Measurements from ENCODE around the gene PPID. TPM values are rescaled to one million over a fixed set of nuclear protein-coding genes. Genes with fewer than 3 reads are reported as not detected.
"Not testable (repeated sequence)": the region's sequence is repeated elsewhere in the genome, so short reads cannot be mapped to it uniquely, and the experiment has no call there.

PPID gene
- total RNA-seq, 1 donor from 2014 or later, result 40.8 TPM

DNA sequence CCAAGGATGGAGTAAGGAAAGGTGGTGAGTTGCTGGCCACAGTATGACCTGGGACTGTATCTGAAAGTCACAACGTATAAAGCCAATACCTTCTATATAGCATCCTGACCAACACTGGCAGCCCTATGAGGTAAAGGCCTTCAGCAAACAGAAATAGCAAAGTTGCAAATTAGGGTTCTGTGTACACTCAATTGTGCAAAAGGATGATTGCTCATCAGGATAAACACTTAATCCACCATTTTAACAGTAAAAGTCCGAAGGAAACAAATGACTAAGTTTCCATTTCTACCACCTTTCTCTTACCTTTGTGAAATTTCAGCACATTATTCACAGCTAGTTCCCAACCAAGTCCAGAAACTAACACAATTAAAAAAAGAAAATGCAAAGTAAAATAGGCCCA lies 44.3 kb upstream of the PPID start:
- Histone ChIP-seq H3K36me3 (ENCODE audit: control insufficient read depth, insufficient read depth, low read length) (no peaks in the 10 kb centered on the region), H3K4me3 (ENCODE audit: low read depth, low read length) (no peak overlapping the region), H3K27me3 (ENCODE audit: control insufficient read depth, insufficient read depth, low read length) (no peaks in the 10 kb centered on the region)
- no peak for DNase-seq (ENCODE audit: low read depth)
- TF ChIP-seq, protein P1, sequence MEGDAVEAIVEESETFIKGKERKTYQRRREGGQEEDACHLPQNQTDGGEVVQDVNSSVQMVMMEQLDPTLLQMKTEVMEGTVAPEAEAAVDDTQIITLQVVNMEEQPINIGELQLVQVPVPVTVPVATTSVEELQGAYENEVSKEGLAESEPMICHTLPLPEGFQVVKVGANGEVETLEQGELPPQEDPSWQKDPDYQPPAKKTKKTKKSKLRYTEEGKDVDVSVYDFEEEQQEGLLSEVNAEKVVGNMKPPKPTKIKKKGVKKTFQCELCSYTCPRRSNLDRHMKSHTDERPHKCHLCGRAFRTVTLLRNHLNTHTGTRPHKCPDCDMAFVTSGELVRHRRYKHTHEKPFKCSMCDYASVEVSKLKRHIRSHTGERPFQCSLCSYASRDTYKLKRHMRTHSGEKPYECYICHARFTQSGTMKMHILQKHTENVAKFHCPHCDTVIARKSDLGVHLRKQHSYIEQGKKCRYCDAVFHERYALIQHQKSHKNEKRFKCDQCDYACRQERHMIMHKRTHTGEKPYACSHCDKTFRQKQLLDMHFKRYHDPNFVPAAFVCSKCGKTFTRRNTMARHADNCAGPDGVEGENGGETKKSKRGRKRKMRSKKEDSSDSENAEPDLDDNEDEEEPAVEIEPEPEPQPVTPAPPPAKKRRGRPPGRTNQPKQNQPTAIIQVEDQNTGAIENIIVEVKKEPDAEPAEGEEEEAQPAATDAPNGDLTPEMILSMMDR (IDR thresholded peaks at IDR 0.05; ENCODE audit: insufficient read depth, low read length, poor library complexity, severe bottlenecking), result no peak

GRCh38 chr4:158766434-158767044 lies 43.3 kb upstream of the PPID start:
- Histone ChIP-seq H3K27me3 (ENCODE audit: control insufficient read depth, insufficient read depth, low read length) (no peaks in the 10 kb centered on the region), H3K4me3 (ENCODE audit: low read depth, low read length) (no peak overlapping the region), H3K36me3 (ENCODE audit: control insufficient read depth, insufficient read depth, low read length) (no peaks in the 10 kb centered on the region)
- TF ChIP-seq, protein P1 (IDR thresholded peaks at IDR 0.05; ENCODE audit: insufficient read depth, low read length, poor library complexity, severe bottlenecking), result no peak
- DNase-seq (ENCODE audit: low read depth), result no peak

GRCh38 chr4:158763462-158763861 lies 40.3 kb upstream of the PPID start:
- Histone ChIP-seq H3K4me3 (ENCODE audit: low read depth, low read length) (no peak overlapping the region), H3K27me3 (ENCODE audit: control insufficient read depth, insufficient read depth, low read length) (no peaks in the 10 kb centered on the region), H3K36me3 (ENCODE audit: control insufficient read depth, insufficient read depth, low read length) (no peaks in the 10 kb centered on the region)
- TF ChIP-seq, protein P1 (IDR thresholded peaks at IDR 0.05; ENCODE audit: insufficient read depth, low read length, poor library complexity, severe bottlenecking), result no peak
- no peak for DNase-seq (ENCODE audit: low read depth)

DNA sequence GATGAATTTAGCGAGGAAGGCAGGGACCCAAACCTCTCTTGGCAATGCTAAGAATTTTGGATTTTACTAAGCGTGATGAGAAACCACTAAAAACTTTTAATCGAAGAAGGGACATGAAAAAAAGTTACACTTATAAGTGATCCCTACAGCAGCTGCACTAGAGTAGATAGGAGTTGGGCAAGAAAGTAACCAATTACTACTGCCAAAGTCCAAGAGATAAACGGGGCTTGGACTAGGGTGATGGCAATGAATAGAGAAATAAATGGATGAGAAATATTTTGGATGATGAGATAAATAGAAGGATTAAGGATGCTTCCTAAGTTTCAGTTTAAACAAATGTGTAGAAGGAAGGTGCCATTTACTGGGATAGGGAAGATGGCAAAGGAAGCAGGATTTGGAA lies 39.4 kb upstream of the PPID start:
- no peak overlapping the region for H3K4me3 ChIP-seq (ENCODE audit: low read depth, low read length)
- DNase-seq (ENCODE audit: low read depth), result no peak
- H3K27me3 ChIP-seq (ENCODE audit: control insufficient read depth, insufficient read depth, low read length), result no peaks in the 10 kb centered on the region
- H3K36me3 ChIP-seq (ENCODE audit: control insufficient read depth, insufficient read depth, low read length), result no peaks in the 10 kb centered on the region
- TF ChIP-seq, protein P1 (IDR thresholded peaks at IDR 0.05; ENCODE audit: insufficient read depth, low read length, poor library complexity, severe bottlenecking), result no peak

DNA sequence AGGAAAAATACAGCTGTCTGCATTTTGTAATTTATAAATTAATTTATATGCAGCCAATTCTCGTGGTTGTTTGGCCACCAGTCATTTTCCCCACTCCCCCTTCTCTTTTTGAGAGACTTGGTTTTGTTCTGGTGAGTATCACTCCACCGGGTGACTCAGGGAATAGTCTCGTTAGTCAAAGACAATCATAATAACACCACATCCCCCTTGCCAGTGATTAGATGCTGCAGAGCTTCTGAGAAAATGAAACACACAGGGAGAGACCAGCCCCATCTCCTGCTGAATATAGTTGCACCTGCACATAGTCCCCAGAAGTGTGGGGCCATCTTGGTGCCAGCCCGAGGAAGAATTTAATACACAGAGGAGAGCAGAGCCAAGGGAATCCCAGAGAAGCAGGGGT lies 37.7 kb upstream of the PPID start:
- no peak for DNase-seq (ENCODE audit: low read depth)
- TF ChIP-seq, protein P1 (IDR thresholded peaks at IDR 0.05; ENCODE audit: insufficient read depth, low read length, poor library complexity, severe bottlenecking), result no peak
- H3K36me3 ChIP-seq (ENCODE audit: control insufficient read depth, insufficient read depth, low read length), result no peaks in the 10 kb centered on the region
- H3K4me3 ChIP-seq (ENCODE audit: low read depth, low read length), result no peak overlapping the region
- H3K27me3 ChIP-seq (ENCODE audit: control insufficient read depth, insufficient read depth, low read length), result no peaks in the 10 kb centered on the region

- not testable (repeated sequence) for H3K4me3 ChIP-seq (ENCODE audit: low read depth, low read length); DNase-seq (ENCODE audit: low read depth); H3K27me3 ChIP-seq (ENCODE audit: control insufficient read depth, insufficient read depth, low read length); H3K36me3 ChIP-seq (ENCODE audit: control insufficient read depth, insufficient read depth, low read length)
Observed at GRCh38 chr4:158759539-158759938, 36.3 kb upstream of the PPID start.
